AG04449 (cell line): ENCODE measurements around the gene COMMD7.

Experiments used
- CTCF ChIA-PET: fragments of 350-600 bp; formaldehyde crosslinking; extraction: SDS; loops from one replicate; lab custom pipeline; 2021; ENCODE audit warnings: antibody characterized with exemption; lab: Yijun Ruan, JAX
- POLR2A ChIA-PET: fragments of 400-600, 350-600 bp; formaldehyde crosslinking; extraction: SDS; loops from one replicate; lab custom pipeline; 2020; ENCODE audit warnings: antibody characterized with exemption, inconsistent platforms; lab: Yijun Ruan, JAX
- DNase-seq: peaks from one replicate; pipeline ENCODE4 v3.0.0-alpha.2; 2010; ENCODE audit warnings: low read depth, low spot score
- H3K4me3 ChIP-seq: 2 replicates; pipeline ENCODE4 v1.5.1; 2011; ENCODE audit warnings: low read depth, mild to moderate bottlenecking, control low read depth, low read length
- CTCF ChIP-seq: IDR thresholded peaks from one replicate; pipeline ENCODE4 v1.5.1; 2011; ENCODE audit warnings: mild to moderate bottlenecking, moderate library complexity, low read length, control low read depth, inconsistent platforms; ENCODE audit not compliant: insufficient read depth; ENCODE audit errors: missing control alignments

COMMD7 gene

GRCh38 chr20:32682508-32682987 is 60.7 kb downstream of the COMMD7 start:
- ChIA-PET POLR2A (no interaction called here), CTCF (interaction anchor here (3.6 to 3.8 kb wide), 2 partner anchors 8 to 95 kb away, joined by 15 to 57 read pairs; partner anchors contain the start of gene C20orf203)

GRCh38 chr20:32681175-32682084 is 61.8 kb downstream of the COMMD7 start:
- no peak overlapping the region for H3K4me3 ChIP-seq
- no peak for DNase-seq
- ChIA-PET POLR2A (no interaction called here), CTCF (interaction anchor here (0.8 to 3.8 kb wide), 5 partner anchors 9 to 108 kb away, joined by 3 to 57 read pairs (median 4); partner anchors contain the start of genes C20orf203 and COMMD7)
- TF ChIP-seq CTCF = no peak

More at GRCh38 chr20:32682508-32682987, 60.7 kb downstream of the COMMD7 start:
- H3K4me3 ChIP-seq = no peak overlapping the region
- TF ChIP-seq CTCF = no peak
- DNase-seq = no peak

GRCh38 chr20:32680544-32681174 is 62.6 kb downstream of the COMMD7 start:
- no peak for DNase-seq
- POLR2A ChIA-PET = no interaction called here
- CTCF ChIA-PET = interaction anchor here (0.8 to 3.8 kb wide), 5 partner anchors 8 to 109 kb away, joined by 3 to 57 read pairs (median 4); partner anchors contain the start of genes C20orf203 and COMMD7
- no peak overlapping the region for H3K4me3 ChIP-seq
- TF ChIP-seq CTCF = no peak

GRCh38 chr20:32678948-32679347 is 64.3 kb downstream of the COMMD7 start:
- no peak for DNase-seq
- ChIA-PET POLR2A (no interaction called here), CTCF (interaction anchor here (13.7 kb wide), 1 partner anchor 98 kb away, joined by 437 read pairs; no protein-coding TSS in a partner anchor)

GRCh38 chr20:32675223-32675975 is 67.9 kb downstream of the COMMD7 start:
- DNase-seq = no peak
- no peak overlapping the region for H3K4me3 ChIP-seq
- CTCF ChIA-PET = interaction anchor here (0.7 to 13.7 kb wide), 8 partner anchors 8 to 151 kb away, joined by 3 to 437 read pairs (median 10); partner anchors contain the start of gene DNMT3B
- POLR2A ChIA-PET = no interaction called here
- TF ChIP-seq CTCF = no peak

More at GRCh38 chr20:32678948-32679347, 64.3 kb downstream of the COMMD7 start:
- no peak for TF ChIP-seq CTCF
- no peak overlapping the region for H3K4me3 ChIP-seq
